ENCODE data around the gene TEX22. TPM values are rescaled to one million over a fixed set of nuclear protein-coding genes. Genes with fewer than 3 reads are reported as not detected.

The TEX22 gene
- total and polyA plus RNA-seq, 2 donors (not counting 1 experiment from before 2014, with no cell fraction given), result 0.05 to 0.33 TPM

GRCh38 chr14:105447651-105448640, 49.6 kb downstream of the TEX22 start:
- Histone ChIP-seq H3K9ac (ENCODE audit: insufficient read depth, low read length) (no peak overlapping the region), H3K4me3 (replicated peaks in 1 of 4; ENCODE audit: control extremely low read depth in 1 of 4, insufficient read depth in 1 of 4, low read depth in 3 of 4, low read length in 4 of 4) (no peak overlapping the region), H3K79me2 (ENCODE audit: control insufficient read depth, insufficient read depth, low read length) (no peaks in the 10 kb centered on the region), H3K4me1 (ENCODE audit: control insufficient read depth, extremely low read depth, insufficient read depth, low read length) (no peaks in the 10 kb centered on the region), H2AFZ (ENCODE audit: low read length) (no peak overlapping the region), H3K27me3 (ENCODE audit: control insufficient read depth, insufficient read depth, low read length) (no peaks in the 10 kb centered on the region), H4K20me1 (ENCODE audit: control insufficient read depth, extremely low read depth, insufficient read depth, low read length) (no peaks in the 10 kb centered on the region), H3K27ac (ENCODE audit: insufficient read depth, low read length) (peak overlapping the region; percentile 44), H3K4me2 (ENCODE audit: extremely low read depth, insufficient read depth, low read length) (no peak overlapping the region), H3K9me3 (ENCODE audit: control insufficient read depth, insufficient read depth, low read depth, low read length) (no peaks in the 10 kb centered on the region), H3K36me3 (ENCODE audit: control insufficient read depth, insufficient read depth, low read length) (peaks cover 13% of the 10 kb centered on the region)
- DNase-seq (ENCODE audit: low read depth in 2 of 2), result no peak
- TF ChIP-seq EZH2 (IDR thresholded peaks at IDR 0.05; ENCODE audit: low read length, missing control alignments) (no peak), CTCF (conservative IDR thresholded peaks at IDR 0.05 in 1 of 2, IDR thresholded peaks at IDR 0.05 in 1 of 2; ENCODE audit: low read depth in 1 of 2, low read length in 2 of 2) (no peak)

GRCh38 chr14:105448706-105449111, 50.4 kb downstream of the TEX22 start:
- Histone ChIP-seq H2AFZ (ENCODE audit: low read length) (no peak overlapping the region), H3K4me1 (ENCODE audit: control insufficient read depth, extremely low read depth, insufficient read depth, low read length) (no peaks in the 10 kb centered on the region), H3K27ac (ENCODE audit: insufficient read depth, low read length) (peak overlapping the region; percentile 44), H3K9ac (ENCODE audit: insufficient read depth, low read length) (no peak overlapping the region), H3K79me2 (ENCODE audit: control insufficient read depth, insufficient read depth, low read length) (no peaks in the 10 kb centered on the region), H3K9me3 (ENCODE audit: control insufficient read depth, insufficient read depth, low read depth, low read length) (no peaks in the 10 kb centered on the region), H3K4me3 (replicated peaks in 1 of 4; ENCODE audit: control extremely low read depth in 1 of 4, insufficient read depth in 1 of 4, low read depth in 3 of 4, low read length in 4 of 4) (no peak overlapping the region), H3K27me3 (ENCODE audit: control insufficient read depth, insufficient read depth, low read length) (no peaks in the 10 kb centered on the region), H4K20me1 (ENCODE audit: control insufficient read depth, extremely low read depth, insufficient read depth, low read length) (no peaks in the 10 kb centered on the region), H3K36me3 (ENCODE audit: control insufficient read depth, insufficient read depth, low read length) (peaks cover 13% of the 10 kb centered on the region), H3K4me2 (ENCODE audit: extremely low read depth, insufficient read depth, low read length) (no peak overlapping the region)
- peak; percentile 32 to 57 for DNase-seq (ENCODE audit: low read depth in 2 of 2)
- TF ChIP-seq EZH2 (IDR thresholded peaks at IDR 0.05; ENCODE audit: low read length, missing control alignments), result no peak
- peak; percentile 80 to 88 for TF ChIP-seq CTCF (conservative IDR thresholded peaks at IDR 0.05 in 1 of 2, IDR thresholded peaks at IDR 0.05 in 1 of 2; ENCODE audit: low read depth in 1 of 2, low read length in 2 of 2)

- Histone ChIP-seq H3K9ac (ENCODE audit: insufficient read depth, low read length) (no peak overlapping the region), H3K4me1 (ENCODE audit: control insufficient read depth, extremely low read depth, insufficient read depth, low read length) (no peaks in the 10 kb centered on the region), H3K4me3 (replicated peaks in 1 of 4; ENCODE audit: control extremely low read depth in 1 of 4, insufficient read depth in 1 of 4, low read depth in 3 of 4, low read length in 4 of 4) (no peak overlapping the region), H3K79me2 (ENCODE audit: control insufficient read depth, insufficient read depth, low read length) (no peaks in the 10 kb centered on the region), H3K4me2 (ENCODE audit: extremely low read depth, insufficient read depth, low read length) (no peak overlapping the region), H3K27ac (ENCODE audit: insufficient read depth, low read length) (no peak overlapping the region), H3K36me3 (ENCODE audit: control insufficient read depth, insufficient read depth, low read length) (peaks cover 13% of the 10 kb centered on the region), H3K9me3 (ENCODE audit: control insufficient read depth, insufficient read depth, low read depth, low read length) (no peaks in the 10 kb centered on the region), H4K20me1 (ENCODE audit: control insufficient read depth, extremely low read depth, insufficient read depth, low read length) (no peaks in the 10 kb centered on the region), H3K27me3 (ENCODE audit: control insufficient read depth, insufficient read depth, low read length) (no peaks in the 10 kb centered on the region), H2AFZ (ENCODE audit: low read length) (no peak overlapping the region)
- no peak for TF ChIP-seq CTCF (conservative IDR thresholded peaks at IDR 0.05 in 1 of 2, IDR thresholded peaks at IDR 0.05 in 1 of 2; ENCODE audit: low read depth in 1 of 2, low read length in 2 of 2)
- no peak for TF ChIP-seq EZH2 (IDR thresholded peaks at IDR 0.05; ENCODE audit: low read length, missing control alignments)
- DNase-seq (ENCODE audit: low read depth in 2 of 2), result no peak
Observed at GRCh38 chr14:105449276-105450122, 51.2 kb downstream of the TEX22 start.

All from fibroblast of lung (primary cell).